ENCODE measurements around the gene FXR1.

The FXR1 gene

DNA sequence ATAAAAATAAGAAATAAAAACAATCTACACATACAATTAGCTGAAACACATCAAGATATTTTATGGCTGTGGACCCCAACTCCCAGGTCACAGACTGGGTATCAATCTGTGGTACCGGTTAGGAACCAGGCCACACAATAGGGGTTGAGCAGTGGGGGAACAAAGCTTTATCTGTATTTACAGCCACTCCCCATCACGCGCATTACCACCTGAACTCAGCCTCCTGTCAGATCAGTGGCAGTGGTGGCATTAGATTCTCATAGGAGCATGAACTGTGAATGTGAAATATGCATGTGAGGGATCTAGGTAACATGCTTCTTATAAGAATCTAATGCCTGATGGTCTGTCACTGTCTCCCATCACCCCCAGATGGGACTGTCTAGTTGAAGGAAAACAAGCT, 94.8 kb downstream of the FXR1 start:
- no peak for DNase-seq (ENCODE audit: low read depth in 2 of 2)

DNA sequence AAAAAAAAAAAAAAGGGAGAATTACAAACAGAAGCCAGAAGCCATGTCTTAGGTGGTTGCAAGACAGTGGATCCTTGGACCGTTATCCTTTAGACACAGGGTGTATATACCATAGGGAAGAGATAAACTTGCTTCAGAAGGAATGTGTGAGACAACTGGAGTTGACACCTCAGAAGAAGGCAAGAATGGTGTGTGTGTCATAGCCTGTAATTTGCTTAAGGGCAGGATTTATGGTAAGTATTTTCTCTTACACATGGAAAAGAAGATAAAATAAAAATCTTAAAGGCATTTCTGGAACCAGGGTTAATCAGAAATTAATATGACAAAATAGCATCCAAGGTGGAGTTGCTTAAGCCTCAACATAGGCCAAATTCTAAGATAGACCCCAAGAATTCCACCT, 96.3 kb downstream of the FXR1 start:
- DNase-seq (ENCODE audit: low read depth in 2 of 2): no peak

DNA sequence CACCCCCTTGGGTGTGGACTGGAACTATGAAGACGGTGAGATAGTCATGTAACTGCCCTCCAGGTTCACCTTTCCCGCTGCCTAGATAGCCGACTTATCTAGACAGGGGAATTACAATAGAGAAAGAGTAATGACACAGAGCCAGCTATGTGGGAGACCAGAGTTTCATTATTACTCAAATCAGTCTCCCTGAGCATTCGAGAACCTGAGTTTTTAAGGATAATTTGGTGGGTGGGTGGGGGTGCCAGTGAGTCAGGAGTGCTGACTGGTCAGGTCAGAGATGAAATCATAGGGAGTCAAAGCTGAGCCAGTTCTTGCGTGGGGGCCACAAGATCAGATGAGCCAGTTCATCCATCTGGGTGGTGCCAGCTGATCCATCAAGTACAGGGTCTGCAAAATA, 96.8 kb downstream of the FXR1 start:
- DNase-seq (ENCODE audit: low read depth in 2 of 2): no peak

DNA sequence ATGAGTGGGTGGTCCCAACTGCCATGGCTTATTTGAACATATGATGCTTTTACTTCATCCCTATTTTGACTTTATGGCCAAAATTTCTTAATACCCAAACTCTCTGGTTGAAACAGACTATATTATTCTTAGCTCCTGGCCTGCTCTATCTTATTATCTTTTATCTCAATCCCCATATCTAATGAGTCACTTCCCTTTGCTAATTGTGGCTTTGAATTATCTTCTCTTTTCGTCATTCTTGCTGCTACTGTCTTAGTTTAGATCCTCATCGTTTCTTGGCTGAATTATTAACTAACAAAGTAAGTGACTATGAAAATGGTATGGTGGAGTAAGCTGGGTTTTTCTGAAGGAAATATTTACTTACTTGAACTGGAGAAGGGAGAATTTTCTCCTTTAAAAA, 105.2 kb downstream of the FXR1 start:
- DNase-seq (ENCODE audit: low read depth in 2 of 2): no peak

- DNase-seq (ENCODE audit: low read depth in 2 of 2): no peak
Measured at GRCh38 chr3:181025204-181025603, 112.7 kb downstream of the FXR1 start.

GRCh38 chr3:181030948-181031347, 118.5 kb downstream of the FXR1 start:
- DNase-seq (ENCODE audit: low read depth in 2 of 2): no peak

Measured in stimulated activated CD8-positive, alpha-beta memory T cell treated with anti-CD3 and anti-CD28 coated beads, Interleukin-7, amount 100 ng/mL, for 4 hours (primary cell).